ENCODE measurements around the gene TP53BP1. TPM values are rescaled to one million over a fixed set of nuclear protein-coding genes. Genes with fewer than 3 reads are reported as not detected.

Gene TP53BP1
- polyA plus RNA-seq, 3 donors, result 1.8 to 6.7 (median 3.1) TPM

DNA sequence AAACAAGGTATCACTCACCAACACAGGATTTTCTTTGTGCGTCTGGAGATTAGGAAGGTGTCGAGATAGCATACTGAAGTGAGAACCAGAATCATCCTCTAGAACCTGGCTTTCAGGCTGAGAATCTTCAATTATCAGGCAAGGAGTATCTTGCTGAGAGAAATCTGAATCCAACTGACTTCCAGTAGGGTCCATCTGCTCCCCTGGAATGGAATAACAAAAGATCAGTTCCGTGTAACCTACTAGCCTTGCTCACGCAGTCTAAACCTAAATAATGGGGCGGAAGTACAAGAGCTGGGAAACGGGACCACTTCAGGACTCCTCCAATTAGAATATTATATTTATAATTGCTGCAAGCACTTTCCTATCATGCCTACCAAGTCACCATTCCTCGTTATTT, 690 bp downstream of the TP53BP1 start:
- peak overlapping the region; percentile 74 for H3K4me2 ChIP-seq (replicated peaks; ENCODE audit: extremely low read depth, low read length, poor library complexity, severe bottlenecking)
- Mint-ChIP-seq H3K4me3 (peak overlapping the region; percentile 97 to 98), H3K4me1 (peaks cover 13% of the 10 kb centered on the region), H3K36me3 (peaks cover 0 to 14% of the 10 kb centered on the region in 2 donors), H3K9me3 (no peaks in the 10 kb centered on the region), H3K27ac (peak overlapping the region in 6 of 7 donors; percentile 95 to 99 (median 98)), H3K27me3 (ENCODE audit: low read depth in 3 of 3) (peaks cover 0 to 2% (median 0%) of the 10 kb centered on the region in 3 donors)
- intact Hi-C loops (cut with micrococcal nuclease), result loop anchor here in 1 of 2 donors (2.0 kb wide), 1 partner anchor 19 kb away; no protein-coding TSS in a partner anchor
- H3K36me3 ChIP-seq (replicated peaks in 1 of 2; ENCODE audit: control insufficient read depth in 1 of 2, insufficient read depth in 2 of 2, low read length in 2 of 2), result peaks cover 0 to 7% of the 10 kb centered on the region in 2 donors
- peak overlapping the region; percentile 76 for H3K9ac ChIP-seq (ENCODE audit: insufficient read depth, low read length, poor library complexity, severe bottlenecking)
- no peaks in the 10 kb centered on the region for H4K20me1 ChIP-seq (ENCODE audit: insufficient read depth, low read length)
- H3K4me1 ChIP-seq (ENCODE audit: control insufficient read depth in 1 of 2, insufficient read depth in 2 of 2, low read length in 2 of 2), result peaks cover 10 to 12% of the 10 kb centered on the region in 2 donors
- H2AFZ ChIP-seq (ENCODE audit: insufficient read depth, low read depth, low read length, poor library complexity, severe bottlenecking), result peak overlapping the region; percentile 90
- peak overlapping the region in 1 of 2 donors; percentile 88 for H3K27ac ChIP-seq (ENCODE audit: low read depth in 1 of 2, low read length in 2 of 2)
- 0% methylated on average over 1 of the region's 7 CpGs for WGBS (ENCODE audit: insufficient coverage)
- TF ChIP-seq, protein P1, sequence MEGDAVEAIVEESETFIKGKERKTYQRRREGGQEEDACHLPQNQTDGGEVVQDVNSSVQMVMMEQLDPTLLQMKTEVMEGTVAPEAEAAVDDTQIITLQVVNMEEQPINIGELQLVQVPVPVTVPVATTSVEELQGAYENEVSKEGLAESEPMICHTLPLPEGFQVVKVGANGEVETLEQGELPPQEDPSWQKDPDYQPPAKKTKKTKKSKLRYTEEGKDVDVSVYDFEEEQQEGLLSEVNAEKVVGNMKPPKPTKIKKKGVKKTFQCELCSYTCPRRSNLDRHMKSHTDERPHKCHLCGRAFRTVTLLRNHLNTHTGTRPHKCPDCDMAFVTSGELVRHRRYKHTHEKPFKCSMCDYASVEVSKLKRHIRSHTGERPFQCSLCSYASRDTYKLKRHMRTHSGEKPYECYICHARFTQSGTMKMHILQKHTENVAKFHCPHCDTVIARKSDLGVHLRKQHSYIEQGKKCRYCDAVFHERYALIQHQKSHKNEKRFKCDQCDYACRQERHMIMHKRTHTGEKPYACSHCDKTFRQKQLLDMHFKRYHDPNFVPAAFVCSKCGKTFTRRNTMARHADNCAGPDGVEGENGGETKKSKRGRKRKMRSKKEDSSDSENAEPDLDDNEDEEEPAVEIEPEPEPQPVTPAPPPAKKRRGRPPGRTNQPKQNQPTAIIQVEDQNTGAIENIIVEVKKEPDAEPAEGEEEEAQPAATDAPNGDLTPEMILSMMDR (IDR thresholded peaks at IDR 0.05), result no peak
- H3K9me3 ChIP-seq (replicated peaks in 1 of 2; ENCODE audit: control insufficient read depth in 1 of 2, insufficient read depth in 1 of 2, low read length in 2 of 2), result no peaks in the 10 kb centered on the region
- H3K79me2 ChIP-seq (ENCODE audit: insufficient read depth, low read length), result no peaks in the 10 kb centered on the region
- H3K27me3 ChIP-seq (ENCODE audit: control insufficient read depth in 2 of 2, insufficient read depth in 2 of 2, low read length in 2 of 2), result no peaks in the 10 kb centered on the region
- H3K4me3 ChIP-seq (replicated peaks in 1 of 3; ENCODE audit: low read depth in 2 of 3, low read length in 3 of 3), result peak overlapping the region; percentile 68 to 91 (median 83)
- no peak for DNase-seq

DNA sequence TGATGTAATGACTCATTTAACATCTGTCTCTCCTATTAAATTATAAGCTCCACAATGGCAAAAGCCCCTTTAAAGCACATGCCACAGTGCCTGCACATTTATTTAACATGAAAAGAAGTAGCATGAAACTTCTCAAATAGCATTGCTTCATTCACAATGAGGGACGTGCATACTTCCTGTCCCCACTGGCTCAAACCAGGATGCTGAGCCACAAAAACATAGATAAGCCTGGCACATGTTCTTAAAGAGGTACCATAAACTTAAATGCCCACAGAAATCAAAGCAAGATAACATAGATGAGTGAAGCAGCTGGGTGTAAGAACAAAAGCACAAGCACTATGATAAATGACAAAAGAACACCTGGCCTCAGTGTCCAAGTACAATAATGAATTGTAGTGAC, 3.8 kb downstream of the TP53BP1 start:
- intact Hi-C loops (cut with micrococcal nuclease), result no loop called here
- Mint-ChIP-seq H3K27ac (peak overlapping the region in 1 of 7 donors; percentile 13), H3K4me1 (peaks cover 13% of the 10 kb centered on the region), H3K9me3 (no peaks in the 10 kb centered on the region), H3K27me3 (ENCODE audit: low read depth in 3 of 3) (no peaks in the 10 kb centered on the region), H3K4me3 (no peak overlapping the region), H3K36me3 (peaks cover 3 to 22% of the 10 kb centered on the region in 2 donors)
- no peak overlapping the region for H3K4me3 ChIP-seq (replicated peaks in 1 of 3; ENCODE audit: low read depth in 2 of 3, low read length in 3 of 3)
- H3K9me3 ChIP-seq (replicated peaks in 1 of 2; ENCODE audit: control insufficient read depth in 1 of 2, insufficient read depth in 1 of 2, low read length in 2 of 2), result no peaks in the 10 kb centered on the region
- H3K79me2 ChIP-seq (ENCODE audit: insufficient read depth, low read length), result no peaks in the 10 kb centered on the region
- TF ChIP-seq, protein P1 (IDR thresholded peaks at IDR 0.05), result no peak
- no CpG with 5 or more reads among the region's 1 CpG for WGBS (ENCODE audit: insufficient coverage)
- H2AFZ ChIP-seq (ENCODE audit: insufficient read depth, low read depth, low read length, poor library complexity, severe bottlenecking), result no peak overlapping the region
- no peak overlapping the region for H3K4me2 ChIP-seq (replicated peaks; ENCODE audit: extremely low read depth, low read length, poor library complexity, severe bottlenecking)
- DNase-seq, result no peak
- no peaks in the 10 kb centered on the region for H4K20me1 ChIP-seq (ENCODE audit: insufficient read depth, low read length)
- H3K4me1 ChIP-seq (ENCODE audit: control insufficient read depth in 1 of 2, insufficient read depth in 2 of 2, low read length in 2 of 2), result peaks cover 10 to 12% of the 10 kb centered on the region in 2 donors
- H3K36me3 ChIP-seq (replicated peaks in 1 of 2; ENCODE audit: control insufficient read depth in 1 of 2, insufficient read depth in 2 of 2, low read length in 2 of 2), result peaks cover 0 to 7% of the 10 kb centered on the region in 2 donors
- no peak overlapping the region for H3K27ac ChIP-seq (ENCODE audit: low read depth in 1 of 2, low read length in 2 of 2)
- no peaks in the 10 kb centered on the region for H3K27me3 ChIP-seq (ENCODE audit: control insufficient read depth in 2 of 2, insufficient read depth in 2 of 2, low read length in 2 of 2)
- no peak overlapping the region for H3K9ac ChIP-seq (ENCODE audit: insufficient read depth, low read length, poor library complexity, severe bottlenecking)
